ENCODE results near the gene CHRNB1. TPM values are rescaled to one million over a fixed set of nuclear protein-coding genes. Genes with fewer than 3 reads are reported as not detected.

Gene CHRNB1
- total and polyA plus RNA-seq, 2 experiments from 2014 or later: 11.1 to 11.2 TPM

- no peak overlapping the region for H3K27ac Mint-ChIP-seq
- no peak overlapping the region for H2AFZ ChIP-seq
- H3K9me2 ChIP-seq (ENCODE audit: insufficient read depth): peaks cover 4% of the 10 kb centered on the region; the same call in 1 of the 2 replicates
- H3K36me3 ChIP-seq (ENCODE audit: insufficient read depth): no peaks in the 10 kb centered on the region
- 0 out of 2 replicates have a peak, but pooled peaks cover 10% of the 10 kb centered on the region for H3F3A ChIP-seq (replicated peaks; ENCODE audit: low read depth)
- no peaks in the 10 kb centered on the region for H3K79me2 ChIP-seq (replicated peaks; ENCODE audit: insufficient read depth)
- H4K20me1 ChIP-seq (replicated peaks; ENCODE audit: insufficient read depth): no peaks in the 10 kb centered on the region
- H3K4me3 ChIP-seq: no peak overlapping the region
- H3K4me1 ChIP-seq (ENCODE audit: insufficient read depth): peaks cover 11% of the 10 kb centered on the region; the same call in 1 of the 2 replicates
- TF ChIP-seq CTCF (conservative IDR thresholded peaks at IDR 0.05; ENCODE audit: low read depth in 2 of 2): no peak
- TF ChIP-seq POLR2AphosphoS5 (IDR thresholded peaks at IDR 0.05; ENCODE audit: low read depth): no peak
- no peak for TF ChIP-seq STAT1 (IDR thresholded peaks at IDR 0.05; ENCODE audit: unreplicated experiment)
- TF ChIP-seq EZH2phosphoT487 (IDR thresholded peaks at IDR 0.05; ENCODE audit: unreplicated experiment): no peak
- no peak for TF ChIP-seq REST (IDR thresholded peaks at IDR 0.05; ENCODE audit: unreplicated experiment)
- no peak for TF ChIP-seq CREB1 (CRISPR knock-in tag; IDR thresholded peaks at IDR 0.05; ENCODE audit: low read depth)
- TF ChIP-seq JUNB (IDR thresholded peaks at IDR 0.05; ENCODE audit: unreplicated experiment): no peak
- TF ChIP-seq ZNF114 (CRISPR knock-in tag; IDR thresholded peaks at IDR 0.05): no peak
- TF ChIP-seq NANOG (IDR thresholded peaks at IDR 0.05; ENCODE audit: borderline replicate concordance): no peak
- TF ChIP-seq ZNF331 (CRISPR knock-in tag; IDR thresholded peaks at IDR 0.05; ENCODE audit: low read depth): no peak
- TF ChIP-seq EZH2 (IDR thresholded peaks at IDR 0.05; ENCODE audit: low read depth, unreplicated experiment): no peak
- no peak for TF ChIP-seq ZNF462 (CRISPR knock-in tag; IDR thresholded peaks at IDR 0.05)
- no peak for TF ChIP-seq ETS1 (IDR thresholded peaks at IDR 0.05)
- no peak overlapping the region; the same call in 2 of the 3 replicates for H3K4me3 Mint-ChIP-seq
- peak overlapping the region; percentile 53; the same call in 1 of the 2 replicates for H3K27ac ChIP-seq (ENCODE audit: low read depth)
- H3K4me2 ChIP-seq: no peak overlapping the region
- no peak for DNase-seq (ENCODE audit: low spot score)
- ATAC-seq: no peak
- H3K9me3 Mint-ChIP-seq: no peaks in the 10 kb centered on the region; the same call in 2 of the 3 replicates
- peaks cover 12% of the 10 kb centered on the region; the same call in 1 of the 3 replicates for H3K36me3 Mint-ChIP-seq (ENCODE audit: low read depth)
- H3K27me3 Mint-ChIP-seq (ENCODE audit: insufficient read depth, low read depth, poor library complexity): peaks cover 27% of the 10 kb centered on the region
- no peaks in the 10 kb centered on the region for H3K27me3 ChIP-seq (ENCODE audit: insufficient read depth)
- H3K4me1 Mint-ChIP-seq: peaks cover 22% of the 10 kb centered on the region
These were observed 15.2 kb downstream of the CHRNB1 start for GRCh38 chr17:7459961-7460545.

Measured in GM23338 (cell line).